HEK293 (cell line): ENCODE data around the gene SERINC4.

Experiments
- EGR2 ChIP-seq: fragments of 450-650 bp; formaldehyde crosslinking; IDR thresholded peaks from 2 replicates; pipeline ENCODE4 v1.5.1; 2016; ENCODE audit warnings: low read depth, missing biosample characterization, missing genetic modification characterization
- FEZF1 ChIP-seq: fragments of 450-650 bp; formaldehyde crosslinking; IDR thresholded peaks from 2 replicates; pipeline ENCODE4 v1.5.1; 2016; ENCODE audit warnings: missing biosample characterization, missing genetic modification characterization
- IKZF3 ChIP-seq: fragments of 450-650 bp; IDR thresholded peaks from 2 replicates; pipeline ENCODE4 v1.5.0; 2018; ENCODE audit warnings: missing biosample characterization, mild to moderate bottlenecking, missing genetic modification characterization, moderate library complexity
- KLF1 ChIP-seq: fragments of 450-650 bp; formaldehyde crosslinking; IDR thresholded peaks from 2 replicates; pipeline ENCODE4 v1.5.1; 2016; ENCODE audit warnings: missing biosample characterization, missing genetic modification characterization
- KLF16 ChIP-seq: fragments of 450-650 bp; formaldehyde crosslinking; IDR thresholded peaks from 2 replicates; pipeline ENCODE4 v1.5.1; 2017; ENCODE audit warnings: missing biosample characterization, missing genetic modification characterization
- KLF7 ChIP-seq: fragments of 450-650 bp; formaldehyde crosslinking; IDR thresholded peaks from 2 replicates; pipeline ENCODE4 v1.5.1; 2016; ENCODE audit warnings: missing biosample characterization, missing genetic modification characterization, borderline replicate concordance
- OVOL3 ChIP-seq: fragments of 450-650 bp; formaldehyde crosslinking; IDR thresholded peaks from 2 replicates; pipeline ENCODE4 v1.5.1; 2016; ENCODE audit warnings: missing biosample characterization, missing genetic modification characterization
- SP2 ChIP-seq: fragments of 450-650 bp; formaldehyde crosslinking; IDR thresholded peaks from 2 replicates; pipeline ENCODE4 v1.5.1; 2016; ENCODE audit warnings: missing biosample characterization, missing genetic modification characterization
- SP7 ChIP-seq: fragments of 450-650 bp; formaldehyde crosslinking; IDR thresholded peaks from 2 replicates; pipeline ENCODE4 v1.5.1; 2016; ENCODE audit warnings: missing biosample characterization, missing genetic modification characterization
- ZBTB6 ChIP-seq: fragments of 450-650 bp; formaldehyde crosslinking; IDR thresholded peaks from 2 replicates; pipeline ENCODE4 v1.5.1; 2017; ENCODE audit warnings: missing biosample characterization, missing genetic modification characterization
- ZBTB7A ChIP-seq: fragments of 450-650 bp; formaldehyde crosslinking; IDR thresholded peaks from 2 replicates; pipeline ENCODE4 v1.5.1; 2016; ENCODE audit warnings: low read depth, missing biosample characterization, missing genetic modification characterization
- ZNF133 ChIP-seq: fragments of 450-650 bp; formaldehyde crosslinking; IDR thresholded peaks from 2 replicates; pipeline ENCODE4 v1.5.1; 2016; ENCODE audit warnings: missing biosample characterization, missing genetic modification characterization
- ZNF169 ChIP-seq: fragments of 450-650 bp; formaldehyde crosslinking; IDR thresholded peaks from 2 replicates; pipeline ENCODE4 v1.5.1; 2016; ENCODE audit warnings: missing biosample characterization, missing genetic modification characterization
- ZNF223 ChIP-seq: fragments of 450-650 bp; formaldehyde crosslinking; IDR thresholded peaks from 2 replicates; pipeline ENCODE4 v1.5.1; 2016; ENCODE audit warnings: missing biosample characterization, missing genetic modification characterization
- ZNF335 ChIP-seq: fragments of 450-650 bp; formaldehyde crosslinking; conservative IDR thresholded peaks from 2 replicates; pipeline ENCODE4 v1.5.1; 2016; ENCODE audit warnings: missing biosample characterization, missing genetic modification characterization
- ZNF366 ChIP-seq: fragments of 450-650 bp; formaldehyde crosslinking; conservative IDR thresholded peaks from 2 replicates; pipeline ENCODE4 v1.5.1; 2016; ENCODE audit warnings: missing biosample characterization, missing genetic modification characterization
- ZNF391 ChIP-seq: fragments of 450-650 bp; formaldehyde crosslinking; IDR thresholded peaks from 2 replicates; pipeline ENCODE4 v1.5.1; 2016; ENCODE audit warnings: low read depth, missing biosample characterization, missing genetic modification characterization, borderline replicate concordance
- ZNF501 ChIP-seq: fragments of 450-650 bp; formaldehyde crosslinking; IDR thresholded peaks from 2 replicates; pipeline ENCODE4 v1.5.1; 2016; ENCODE audit warnings: missing biosample characterization, missing genetic modification characterization
- ZNF600 ChIP-seq: fragments of 450-650 bp; formaldehyde crosslinking; IDR thresholded peaks from 2 replicates; pipeline ENCODE4 v1.5.1; 2016; ENCODE audit warnings: missing biosample characterization, missing genetic modification characterization
- ZNF629 ChIP-seq: fragments of 450-650 bp; formaldehyde crosslinking; IDR thresholded peaks from 2 replicates; pipeline ENCODE4 v1.5.1; 2017; ENCODE audit warnings: missing biosample characterization, missing genetic modification characterization
- ZNF707 ChIP-seq: fragments of 450-650 bp; formaldehyde crosslinking; IDR thresholded peaks from 2 replicates; pipeline ENCODE4 v1.5.1; 2016; ENCODE audit warnings: missing biosample characterization, missing genetic modification characterization
- ZNF837 ChIP-seq: fragments of 450-650 bp; formaldehyde crosslinking; IDR thresholded peaks from 2 replicates; pipeline ENCODE4 v1.5.1; 2016; ENCODE audit warnings: missing biosample characterization, missing genetic modification characterization
- ZSCAN23 ChIP-seq: fragments of 450-650 bp; formaldehyde crosslinking; IDR thresholded peaks from 2 replicates; pipeline ENCODE4 v1.5.1; 2016; ENCODE audit warnings: missing biosample characterization, missing genetic modification characterization
- ZSCAN30 ChIP-seq: fragments of 450-650 bp; IDR thresholded peaks from 2 replicates; pipeline ENCODE4 v1.5.1; 2018; ENCODE audit warnings: missing biosample characterization, mild to moderate bottlenecking, missing genetic modification characterization, moderate library complexity
- TF ChIP-seq, protein P1 (sequence below): fragments of 450-650 bp; formaldehyde crosslinking; IDR thresholded peaks from 2 replicates; pipeline ENCODE4 v1.5.1; 2016; ENCODE audit warnings: missing biosample characterization, missing genetic modification characterization
- TF ChIP-seq, protein P2 (sequence below): fragments of 450-650 bp; formaldehyde crosslinking; IDR thresholded peaks from 2 replicates; pipeline ENCODE4 v1.5.1; 2016; ENCODE audit warnings: missing biosample characterization, missing genetic modification characterization
- TF ChIP-seq, protein P3 (sequence below): fragments of 450-650 bp; formaldehyde crosslinking; IDR thresholded peaks from 2 replicates; pipeline ENCODE4 v1.5.1; 2017; ENCODE audit warnings: missing biosample characterization, missing genetic modification characterization
- TF ChIP-seq, protein P4 (sequence below): fragments of 450-650 bp; formaldehyde crosslinking; IDR thresholded peaks from 2 replicates; pipeline ENCODE4 v1.5.1; 2016; ENCODE audit warnings: missing biosample characterization, missing genetic modification characterization, low read depth
- TF ChIP-seq, protein P5 (sequence below): fragments of 450-650 bp; formaldehyde crosslinking; optimal IDR thresholded peaks from 2 replicates; pipeline ENCODE3; 2016; ENCODE audit warnings: missing biosample characterization, mild to moderate bottlenecking, missing genetic modification characterization

Gene SERINC4

GRCh38 chr15:43791993-43792760 lies 7.8 kb downstream of the SERINC4 start, which contains the start of gene SERF2 (continued):
- TF ChIP-seq, protein P1, sequence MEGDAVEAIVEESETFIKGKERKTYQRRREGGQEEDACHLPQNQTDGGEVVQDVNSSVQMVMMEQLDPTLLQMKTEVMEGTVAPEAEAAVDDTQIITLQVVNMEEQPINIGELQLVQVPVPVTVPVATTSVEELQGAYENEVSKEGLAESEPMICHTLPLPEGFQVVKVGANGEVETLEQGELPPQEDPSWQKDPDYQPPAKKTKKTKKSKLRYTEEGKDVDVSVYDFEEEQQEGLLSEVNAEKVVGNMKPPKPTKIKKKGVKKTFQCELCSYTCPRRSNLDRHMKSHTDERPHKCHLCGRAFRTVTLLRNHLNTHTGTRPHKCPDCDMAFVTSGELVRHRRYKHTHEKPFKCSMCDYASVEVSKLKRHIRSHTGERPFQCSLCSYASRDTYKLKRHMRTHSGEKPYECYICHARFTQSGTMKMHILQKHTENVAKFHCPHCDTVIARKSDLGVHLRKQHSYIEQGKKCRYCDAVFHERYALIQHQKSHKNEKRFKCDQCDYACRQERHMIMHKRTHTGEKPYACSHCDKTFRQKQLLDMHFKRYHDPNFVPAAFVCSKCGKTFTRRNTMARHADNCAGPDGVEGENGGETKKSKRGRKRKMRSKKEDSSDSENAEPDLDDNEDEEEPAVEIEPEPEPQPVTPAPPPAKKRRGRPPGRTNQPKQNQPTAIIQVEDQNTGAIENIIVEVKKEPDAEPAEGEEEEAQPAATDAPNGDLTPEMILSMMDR (tag by site-specific recombination): no peak
- TF ChIP-seq, protein P2, sequence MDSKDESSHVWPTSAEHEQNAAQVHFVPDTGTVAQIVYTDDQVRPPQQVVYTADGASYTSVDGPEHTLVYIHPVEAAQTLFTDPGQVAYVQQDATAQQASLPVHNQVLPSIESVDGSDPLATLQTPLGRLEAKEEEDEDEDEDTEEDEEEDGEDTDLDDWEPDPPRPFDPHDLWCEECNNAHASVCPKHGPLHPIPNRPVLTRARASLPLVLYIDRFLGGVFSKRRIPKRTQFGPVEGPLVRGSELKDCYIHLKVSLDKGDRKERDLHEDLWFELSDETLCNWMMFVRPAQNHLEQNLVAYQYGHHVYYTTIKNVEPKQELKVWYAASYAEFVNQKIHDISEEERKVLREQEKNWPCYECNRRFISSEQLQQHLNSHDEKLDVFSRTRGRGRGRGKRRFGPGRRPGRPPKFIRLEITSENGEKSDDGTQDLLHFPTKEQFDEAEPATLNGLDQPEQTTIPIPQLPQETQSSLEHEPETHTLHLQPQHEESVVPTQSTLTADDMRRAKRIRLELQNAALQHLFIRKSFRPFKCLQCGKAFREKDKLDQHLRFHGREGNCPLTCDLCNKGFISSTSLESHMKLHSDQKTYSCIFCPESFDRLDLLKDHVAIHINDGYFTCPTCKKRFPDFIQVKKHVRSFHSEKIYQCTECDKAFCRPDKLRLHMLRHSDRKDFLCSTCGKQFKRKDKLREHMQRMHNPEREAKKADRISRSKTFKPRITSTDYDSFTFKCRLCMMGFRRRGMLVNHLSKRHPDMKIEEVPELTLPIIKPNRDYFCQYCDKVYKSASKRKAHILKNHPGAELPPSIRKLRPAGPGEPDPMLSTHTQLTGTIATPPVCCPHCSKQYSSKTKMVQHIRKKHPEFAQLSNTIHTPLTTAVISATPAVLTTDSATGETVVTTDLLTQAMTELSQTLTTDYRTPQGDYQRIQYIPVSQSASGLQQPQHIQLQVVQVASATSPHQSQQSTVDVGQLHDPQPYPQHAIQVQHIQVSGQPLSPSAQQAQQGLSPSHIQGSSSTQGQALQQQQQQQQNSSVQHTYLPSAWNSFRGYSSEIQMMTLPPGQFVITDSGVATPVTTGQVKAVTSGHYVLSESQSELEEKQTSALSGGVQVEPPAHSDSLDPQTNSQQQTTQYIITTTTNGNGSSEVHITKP (tag by site-specific recombination): peak; percentile 77
- TF ChIP-seq SP7 (tag by site-specific recombination) (peak; percentile 19; the same call in 1 of the 2 replicates), ZNF837 (tag by site-specific recombination) (no peak), KLF1 (tag by site-specific recombination) (peak; percentile 59), OVOL3 (tag by site-specific recombination) (0 out of 2 replicates have a peak, but pooled peaks have one; percentile 32), ZNF629 (peak; percentile 84), IKZF3 (tag by site-specific recombination) (no peak), ZNF133 (tag by site-specific recombination) (no peak), ZNF366 (tag by site-specific recombination) (peak; percentile 26; the same call in 1 of the 2 replicates), ZBTB7A (tag by site-specific recombination) (0 out of 2 replicates have a peak, but pooled peaks have one; percentile 33), ZNF169 (tag by site-specific recombination) (no peak), ZNF223 (tag by site-specific recombination) (no peak), ZSCAN30 (tag by site-specific recombination) (no peak), ZNF335 (tag by site-specific recombination) (peak; percentile 89), KLF7 (0 out of 2 replicates have a peak, but pooled peaks have one; percentile 49), ZSCAN23 (0 out of 2 replicates have a peak, but pooled peaks have one; percentile 17), ZNF501 (tag by site-specific recombination) (peak; percentile 54; the same call in 1 of the 2 replicates), ZBTB6 (tag by site-specific recombination) (0 out of 2 replicates have a peak, but pooled peaks have one; percentile 32), KLF16 (tag by site-specific recombination) (peak; percentile 53; the same call in 1 of the 2 replicates), ZNF391 (tag by site-specific recombination) (no peak), ZNF707 (tag by site-specific recombination) (no peak), FEZF1 (no peak), ZNF600 (tag by site-specific recombination) (peak; percentile 75), EGR2 (peak; percentile 66), SP2 (tag by site-specific recombination) (peak; percentile 96)
- TF ChIP-seq, protein P3, sequence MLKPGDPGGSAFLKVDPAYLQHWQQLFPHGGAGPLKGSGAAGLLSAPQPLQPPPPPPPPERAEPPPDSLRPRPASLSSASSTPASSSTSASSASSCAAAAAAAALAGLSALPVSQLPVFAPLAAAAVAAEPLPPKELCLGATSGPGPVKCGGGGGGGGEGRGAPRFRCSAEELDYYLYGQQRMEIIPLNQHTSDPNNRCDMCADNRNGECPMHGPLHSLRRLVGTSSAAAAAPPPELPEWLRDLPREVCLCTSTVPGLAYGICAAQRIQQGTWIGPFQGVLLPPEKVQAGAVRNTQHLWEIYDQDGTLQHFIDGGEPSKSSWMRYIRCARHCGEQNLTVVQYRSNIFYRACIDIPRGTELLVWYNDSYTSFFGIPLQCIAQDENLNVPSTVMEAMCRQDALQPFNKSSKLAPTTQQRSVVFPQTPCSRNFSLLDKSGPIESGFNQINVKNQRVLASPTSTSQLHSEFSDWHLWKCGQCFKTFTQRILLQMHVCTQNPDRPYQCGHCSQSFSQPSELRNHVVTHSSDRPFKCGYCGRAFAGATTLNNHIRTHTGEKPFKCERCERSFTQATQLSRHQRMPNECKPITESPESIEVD (tag by site-specific recombination): no peak
- TF ChIP-seq, protein P4, sequence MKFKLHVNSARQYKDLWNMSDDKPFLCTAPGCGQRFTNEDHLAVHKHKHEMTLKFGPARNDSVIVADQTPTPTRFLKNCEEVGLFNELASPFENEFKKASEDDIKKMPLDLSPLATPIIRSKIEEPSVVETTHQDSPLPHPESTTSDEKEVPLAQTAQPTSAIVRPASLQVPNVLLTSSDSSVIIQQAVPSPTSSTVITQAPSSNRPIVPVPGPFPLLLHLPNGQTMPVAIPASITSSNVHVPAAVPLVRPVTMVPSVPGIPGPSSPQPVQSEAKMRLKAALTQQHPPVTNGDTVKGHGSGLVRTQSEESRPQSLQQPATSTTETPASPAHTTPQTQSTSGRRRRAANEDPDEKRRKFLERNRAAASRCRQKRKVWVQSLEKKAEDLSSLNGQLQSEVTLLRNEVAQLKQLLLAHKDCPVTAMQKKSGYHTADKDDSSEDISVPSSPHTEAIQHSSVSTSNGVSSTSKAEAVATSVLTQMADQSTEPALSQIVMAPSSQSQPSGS (tag by site-specific recombination): peak; percentile 58; the same call in 1 of the 2 replicates
- TF ChIP-seq, protein P5, sequence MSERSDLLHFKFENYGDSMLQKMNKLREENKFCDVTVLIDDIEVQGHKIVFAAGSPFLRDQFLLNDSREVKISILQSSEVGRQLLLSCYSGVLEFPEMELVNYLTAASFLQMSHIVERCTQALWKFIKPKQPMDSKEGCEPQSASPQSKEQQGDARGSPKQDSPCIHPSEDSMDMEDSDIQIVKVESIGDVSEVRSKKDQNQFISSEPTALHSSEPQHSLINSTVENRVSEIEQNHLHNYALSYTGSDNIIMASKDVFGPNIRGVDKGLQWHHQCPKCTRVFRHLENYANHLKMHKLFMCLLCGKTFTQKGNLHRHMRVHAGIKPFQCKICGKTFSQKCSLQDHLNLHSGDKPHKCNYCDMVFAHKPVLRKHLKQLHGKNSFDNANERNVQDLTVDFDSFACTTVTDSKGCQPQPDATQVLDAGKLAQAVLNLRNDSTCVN (tag by site-specific recombination): peak; percentile 90
